GM19035 (cell line): ENCODE results near the gene POLD3.

Source experiments
- ATAC-seq: cut with Tn5 transposase; IDR thresholded peaks from one replicate; pipeline ENCODE4 v1.9.1; 2021; ENCODE audit not compliant: unreplicated experiment

POLD3 gene, protein sequence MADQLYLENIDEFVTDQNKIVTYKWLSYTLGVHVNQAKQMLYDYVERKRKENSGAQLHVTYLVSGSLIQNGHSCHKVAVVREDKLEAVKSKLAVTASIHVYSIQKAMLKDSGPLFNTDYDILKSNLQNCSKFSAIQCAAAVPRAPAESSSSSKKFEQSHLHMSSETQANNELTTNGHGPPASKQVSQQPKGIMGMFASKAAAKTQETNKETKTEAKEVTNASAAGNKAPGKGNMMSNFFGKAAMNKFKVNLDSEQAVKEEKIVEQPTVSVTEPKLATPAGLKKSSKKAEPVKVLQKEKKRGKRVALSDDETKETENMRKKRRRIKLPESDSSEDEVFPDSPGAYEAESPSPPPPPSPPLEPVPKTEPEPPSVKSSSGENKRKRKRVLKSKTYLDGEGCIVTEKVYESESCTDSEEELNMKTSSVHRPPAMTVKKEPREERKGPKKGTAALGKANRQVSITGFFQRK

DNA sequence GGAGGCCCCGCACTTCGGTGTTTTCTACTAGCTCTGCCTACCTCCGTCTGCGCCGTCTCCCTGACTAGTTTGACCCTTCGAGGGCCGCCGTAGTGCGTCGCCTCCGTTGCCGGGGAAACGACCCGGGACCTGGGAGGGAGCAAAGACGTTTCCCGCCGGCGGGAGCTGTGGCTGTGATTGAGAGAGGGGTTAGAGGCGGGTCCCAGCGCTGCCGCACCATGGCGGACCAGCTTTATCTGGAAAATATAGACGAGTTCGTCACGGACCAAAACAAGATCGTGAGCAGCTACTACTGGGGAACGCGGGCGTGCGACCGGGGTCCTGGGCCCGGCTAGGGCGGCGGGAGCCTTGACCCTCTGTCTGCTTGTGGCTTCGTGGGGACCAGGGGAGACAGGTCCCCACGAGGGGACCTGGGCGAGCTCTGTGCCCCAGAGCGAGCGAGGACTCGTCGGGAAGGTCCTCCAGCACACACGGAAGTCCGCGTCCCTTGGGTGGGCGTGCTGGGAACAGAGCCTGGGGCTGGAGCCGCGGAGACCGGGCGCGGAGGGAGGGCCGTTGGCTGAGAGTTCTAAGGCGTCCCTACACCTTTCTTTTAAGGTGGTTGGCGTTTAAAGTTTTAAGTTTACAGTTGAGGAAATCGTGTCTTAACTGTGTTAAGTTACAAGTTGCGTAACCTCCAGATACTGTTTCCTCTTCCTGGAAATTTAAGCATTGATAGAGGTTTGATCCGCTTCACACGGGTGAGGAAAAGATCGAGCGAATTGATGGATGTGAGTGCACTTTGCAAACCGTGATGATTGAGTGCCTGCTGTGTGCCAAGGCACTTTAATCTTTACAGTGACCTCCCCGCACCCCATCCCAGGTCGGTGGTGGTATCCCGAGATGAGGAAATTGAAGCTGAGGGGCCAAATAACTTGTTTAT lies at the start of gene POLD3:
TSS of gene POLD3 (plus strand) at position 142 of the 922 bp plus-strand sequence. CDS start at position 219, 77 bp downstream.
- peak; percentile 96 for ATAC-seq

DNA sequence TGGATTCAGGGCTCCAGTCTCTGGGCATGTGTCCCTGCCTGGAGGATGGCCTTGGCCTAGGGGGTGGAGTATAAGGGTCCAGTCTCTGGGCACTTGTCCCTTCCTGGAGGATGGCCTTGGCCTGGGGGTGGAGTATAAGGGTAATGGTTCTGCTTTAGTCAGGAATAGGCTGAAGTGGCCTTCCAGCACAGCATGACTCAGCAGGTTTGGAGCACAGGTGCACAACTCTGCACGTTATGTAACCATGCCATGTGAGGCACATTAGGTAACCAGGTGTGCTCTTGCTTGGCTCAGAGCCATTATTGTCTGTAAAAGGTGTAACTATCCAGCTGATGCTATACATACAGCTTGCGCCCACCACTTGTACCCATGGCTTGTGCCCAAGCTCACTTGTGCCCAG lies 48.4 kb upstream of the POLD3 start:
- ATAC-seq: no peak

DNA sequence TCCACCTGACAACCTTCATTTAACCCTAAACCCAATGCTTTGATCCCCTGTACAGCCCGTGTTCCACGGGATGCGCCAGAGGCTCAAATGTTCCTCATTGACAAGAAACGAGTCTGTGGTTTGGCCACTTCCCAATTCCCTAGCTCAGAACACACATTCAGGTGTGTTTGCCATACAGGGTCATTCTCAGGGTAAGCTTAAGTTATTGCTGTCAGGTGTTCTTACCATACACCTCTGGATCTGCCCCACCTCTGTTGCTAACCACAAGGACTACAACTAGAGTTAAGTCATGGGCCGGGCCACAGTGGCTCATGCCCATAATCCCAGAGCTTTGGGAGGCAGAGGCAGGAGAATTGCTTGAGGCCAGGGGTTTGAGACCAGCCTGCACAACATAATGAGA lies 45.6 kb upstream of the POLD3 start:
- ATAC-seq: no peak

DNA sequence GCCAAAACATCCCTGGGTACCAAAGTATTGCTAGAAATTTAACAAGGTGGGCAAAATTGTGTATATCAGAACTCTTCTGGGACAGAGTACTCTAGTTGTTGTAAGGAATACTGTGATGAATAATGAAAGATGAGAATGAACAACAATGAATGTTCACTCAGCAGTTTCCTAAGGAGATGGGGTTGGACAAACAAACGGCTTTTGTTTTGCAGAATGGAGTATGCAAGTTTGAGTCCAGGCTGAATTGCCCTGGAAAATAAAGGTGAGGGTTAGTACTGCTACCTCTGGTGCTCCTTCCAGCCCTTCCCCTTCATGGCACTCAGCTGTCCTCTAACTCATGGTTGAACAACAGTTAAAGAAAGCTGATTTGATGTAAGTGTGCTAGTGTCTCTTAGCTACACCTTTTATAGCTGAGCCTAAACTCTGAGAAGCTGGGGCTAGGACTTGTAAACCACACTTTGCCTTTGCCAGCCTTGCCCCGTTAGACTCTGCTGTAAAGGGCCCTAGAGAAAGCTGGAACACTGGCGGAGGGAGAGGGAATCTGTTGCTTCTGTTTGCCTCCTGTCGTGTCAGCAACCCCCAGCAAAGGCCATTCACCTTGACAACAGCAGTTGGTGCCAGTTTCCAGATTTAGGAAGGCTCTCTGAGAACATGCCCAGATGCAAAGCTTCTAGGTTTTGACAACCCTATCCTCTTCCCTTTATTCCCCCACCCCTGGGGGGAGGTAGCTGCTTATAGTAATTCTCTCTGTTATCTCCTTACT lies 41.2 kb upstream of the POLD3 start:
- ATAC-seq: no peak

DNA sequence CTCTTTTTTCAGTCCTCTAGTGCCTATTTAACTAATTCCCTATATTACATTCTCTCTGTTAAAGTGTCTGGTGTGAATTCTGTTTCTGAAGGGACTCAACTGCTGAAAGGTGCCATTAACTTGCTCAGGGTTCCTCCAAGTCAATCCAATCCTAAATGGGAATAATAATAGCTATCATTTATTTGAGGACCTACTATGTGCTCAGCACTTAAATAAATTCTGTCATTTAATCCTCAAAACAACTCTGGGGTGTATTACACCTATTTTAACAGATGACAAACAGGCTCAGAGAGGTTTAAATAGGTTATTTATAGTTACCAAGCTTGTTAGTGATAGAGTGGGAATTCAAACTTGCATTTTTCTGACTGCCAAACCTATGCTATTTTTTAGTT lies 40.6 kb upstream of the POLD3 start:
- ATAC-seq: no peak

DNA sequence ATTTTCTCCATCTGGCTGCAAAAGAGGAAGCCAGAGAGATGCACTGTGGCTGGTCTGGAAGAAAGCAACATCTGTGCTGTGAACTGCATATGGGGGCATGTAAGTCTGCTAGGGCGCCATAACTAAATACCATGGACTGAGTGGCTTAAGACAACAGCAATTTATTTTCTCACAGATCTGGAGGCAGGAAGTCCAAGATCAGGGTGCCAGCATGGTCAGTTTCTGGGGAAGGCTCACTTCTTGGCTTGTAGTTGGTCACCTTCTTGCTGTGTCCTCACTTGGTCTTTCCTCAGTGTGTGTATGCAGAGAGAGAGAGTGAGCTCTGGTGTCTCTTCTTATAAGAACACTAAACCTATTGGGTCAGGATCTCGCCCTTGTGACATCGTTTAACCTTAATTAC lies 34.9 kb upstream of the POLD3 start:
- no peak for ATAC-seq

DNA sequence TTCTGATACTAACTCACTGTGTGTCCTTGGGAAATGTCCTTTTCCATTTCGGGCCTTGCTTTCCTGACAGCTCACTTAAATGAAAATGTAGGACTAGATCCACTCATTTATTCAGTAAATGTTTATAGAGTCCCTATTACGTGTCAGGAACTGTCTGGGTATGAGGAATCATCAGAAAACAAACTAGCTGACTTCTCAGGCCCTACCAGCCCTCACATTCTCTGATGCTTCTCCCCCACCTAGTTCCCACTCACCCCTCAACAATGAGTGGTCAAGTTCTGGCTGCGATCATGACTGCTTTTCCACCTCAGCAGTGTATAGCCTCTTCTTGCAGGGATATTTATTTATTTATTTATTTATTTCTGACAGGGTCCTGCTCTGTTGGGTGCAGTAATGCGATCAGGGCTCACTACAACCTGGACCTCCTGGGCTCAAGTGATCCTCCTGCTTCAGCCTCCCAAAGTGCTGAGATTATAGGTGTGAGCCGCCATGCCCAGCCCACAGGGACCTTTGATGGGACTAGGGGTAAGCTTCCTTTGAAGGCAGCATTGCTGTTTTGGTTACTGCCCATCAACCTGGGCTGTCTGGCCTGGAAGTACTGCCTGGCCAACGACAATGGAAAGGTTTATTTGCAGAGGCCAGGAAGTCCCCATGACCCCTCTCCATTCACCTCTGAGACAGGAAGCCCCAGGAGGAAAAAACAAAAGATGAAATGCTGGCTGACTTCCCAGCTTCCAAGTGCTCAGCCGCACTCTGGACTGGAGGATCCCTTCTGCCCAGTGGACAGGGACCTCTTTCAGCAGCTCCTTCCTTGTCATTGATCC lies 33.1 kb upstream of the POLD3 start:
- ATAC-seq: no peak

DNA sequence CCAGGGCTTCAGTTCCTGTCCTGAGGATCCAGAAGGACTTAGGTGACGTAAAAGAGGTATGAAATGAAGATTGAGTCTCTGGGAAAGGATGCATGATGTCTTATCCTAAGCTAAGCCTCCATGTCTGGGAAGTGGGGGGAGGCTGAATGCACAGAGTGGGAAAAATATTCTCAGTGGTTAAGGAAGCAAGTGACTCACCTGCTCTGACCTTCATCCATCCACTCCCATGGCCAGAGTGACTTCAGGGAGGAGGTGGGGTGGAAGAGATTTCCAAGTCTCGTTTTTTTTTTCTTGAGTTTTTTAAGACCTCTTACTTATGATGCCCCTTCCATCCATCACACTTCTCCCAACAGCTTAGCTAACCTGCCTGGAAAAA lies 32.5 kb upstream of the POLD3 start:
- ATAC-seq: no peak

DNA sequence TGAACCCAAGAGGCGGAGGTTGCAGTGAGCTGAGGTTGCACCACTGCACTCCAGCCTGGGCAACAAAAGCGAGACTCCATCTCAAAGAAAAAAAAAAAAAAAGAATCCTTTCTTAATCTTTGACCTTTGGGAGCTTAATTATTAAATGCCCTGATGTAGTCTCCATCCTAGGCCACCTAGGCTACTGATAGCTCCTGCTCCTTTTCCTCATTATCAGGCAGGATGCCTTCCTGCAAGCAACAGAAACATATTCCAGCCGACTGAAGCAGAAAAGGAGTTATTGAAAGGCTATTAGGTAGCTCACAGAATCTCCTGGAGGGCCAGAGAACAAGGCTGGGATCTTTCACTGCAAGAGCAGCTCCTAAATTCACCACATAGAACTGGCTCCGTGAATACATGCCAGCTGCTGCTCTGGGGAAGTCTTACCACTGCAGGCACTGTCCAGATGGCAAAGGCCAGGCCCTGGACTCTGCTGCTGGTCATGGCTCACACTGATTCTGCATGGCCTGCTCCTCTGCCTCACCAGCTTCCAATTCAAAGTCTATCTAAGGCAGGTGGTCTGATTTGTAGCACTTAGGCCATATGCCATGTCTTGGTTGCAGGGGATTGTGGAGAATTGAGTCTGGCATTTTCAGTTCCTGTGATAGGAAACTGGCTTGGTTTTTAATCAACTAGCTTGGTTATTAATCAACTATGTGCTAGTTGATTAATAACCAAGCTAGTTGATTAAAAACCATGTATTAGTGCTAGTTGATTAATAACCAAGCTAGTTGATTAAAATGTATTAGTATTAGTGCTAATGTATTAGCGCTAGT lies 26.0 kb upstream of the POLD3 start:
- ATAC-seq: no peak

DNA sequence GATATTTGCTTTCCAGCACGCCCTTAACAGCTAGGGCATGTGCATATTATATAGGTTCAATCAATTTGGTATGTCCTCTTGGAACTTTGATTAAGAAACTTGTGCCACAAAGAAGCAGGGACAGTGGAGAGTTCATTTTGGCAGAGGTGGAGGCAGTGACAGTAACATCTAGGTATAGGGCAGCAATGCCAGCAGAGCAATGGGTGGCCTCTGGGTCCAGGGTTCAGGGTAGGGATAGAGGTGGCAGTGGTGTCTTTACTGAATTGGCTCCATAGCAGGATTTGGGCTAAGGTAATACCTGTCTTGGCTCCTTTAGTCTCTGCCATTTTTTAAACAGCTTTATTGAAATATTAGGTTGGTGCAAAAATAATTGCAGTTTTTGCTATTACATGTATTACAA lies 24.4 kb upstream of the POLD3 start:
- ATAC-seq: no peak

DNA sequence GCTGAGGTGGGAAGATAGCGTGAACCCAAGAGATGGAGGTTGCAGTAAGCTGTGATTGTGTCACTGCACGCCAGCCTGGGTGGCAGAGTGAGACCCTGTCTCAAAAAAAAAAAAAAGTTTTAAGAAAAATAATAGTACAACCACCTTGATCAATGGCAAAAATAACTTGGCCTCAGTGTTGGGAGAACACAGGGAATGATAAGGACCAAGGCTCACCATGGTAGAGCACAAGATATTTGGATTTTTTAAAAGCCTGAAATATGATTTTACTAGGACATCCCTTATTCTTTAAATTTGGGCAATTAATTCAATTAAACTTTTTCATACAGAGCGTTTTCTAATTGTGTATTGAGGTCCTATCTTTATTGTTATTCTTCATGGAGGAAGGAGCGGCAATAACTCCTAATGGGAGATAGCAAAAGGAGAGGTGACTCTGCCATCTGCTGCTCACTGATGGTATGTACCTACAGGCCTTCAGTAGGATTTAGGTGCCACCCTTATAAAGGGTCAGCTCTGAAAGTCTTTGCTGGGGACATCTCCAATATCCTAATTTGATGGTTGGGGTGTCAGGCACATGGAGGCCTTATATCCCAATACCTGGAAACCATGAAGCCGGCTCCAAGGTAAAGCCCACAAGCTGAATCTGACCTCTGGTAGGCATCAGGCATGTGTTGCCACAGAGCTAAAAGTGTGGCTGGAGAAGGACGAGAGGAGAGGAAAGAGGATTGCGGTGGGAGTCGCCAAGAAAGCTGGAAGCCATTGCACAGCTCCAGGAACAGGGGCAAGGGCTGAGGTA lies 21.9 kb upstream of the POLD3 start:
- no peak for ATAC-seq

DNA sequence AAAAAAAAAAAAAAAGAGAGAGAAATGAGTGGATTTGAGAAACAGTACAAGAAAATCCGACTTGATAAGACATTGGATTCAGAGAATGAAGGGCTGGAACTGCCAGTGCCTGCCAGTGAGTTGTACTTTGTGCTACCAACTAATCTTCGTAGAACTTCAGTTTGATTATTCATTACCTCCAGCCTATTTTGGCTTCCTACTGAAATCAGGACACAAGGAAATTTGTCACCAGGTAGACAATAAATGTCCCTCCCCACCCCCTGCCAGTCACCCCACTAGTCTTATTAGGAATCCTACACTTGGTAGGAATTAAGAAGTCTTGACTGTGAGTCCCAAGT lies 21.4 kb upstream of the POLD3 start:
- ATAC-seq: no peak

DNA sequence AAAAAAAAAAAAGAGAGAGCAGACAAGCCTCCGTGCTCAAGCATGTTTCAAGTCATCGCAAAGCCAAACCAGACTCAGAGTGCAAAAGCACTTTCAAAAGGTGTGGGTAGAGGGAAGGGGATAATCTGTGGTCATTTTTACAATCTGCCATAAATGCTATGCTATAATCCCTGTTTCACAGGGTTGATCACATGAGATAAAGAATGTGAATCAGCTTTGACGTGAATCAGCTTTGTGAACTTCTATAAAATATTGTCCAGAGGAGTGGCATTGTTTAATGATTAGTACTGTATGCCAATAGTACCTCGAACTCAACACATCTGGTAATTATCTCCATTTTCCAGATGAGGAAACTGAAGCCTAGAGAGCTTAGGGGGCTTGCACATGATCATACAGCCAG lies 20.0 kb upstream of the POLD3 start:
- ATAC-seq: no peak

DNA sequence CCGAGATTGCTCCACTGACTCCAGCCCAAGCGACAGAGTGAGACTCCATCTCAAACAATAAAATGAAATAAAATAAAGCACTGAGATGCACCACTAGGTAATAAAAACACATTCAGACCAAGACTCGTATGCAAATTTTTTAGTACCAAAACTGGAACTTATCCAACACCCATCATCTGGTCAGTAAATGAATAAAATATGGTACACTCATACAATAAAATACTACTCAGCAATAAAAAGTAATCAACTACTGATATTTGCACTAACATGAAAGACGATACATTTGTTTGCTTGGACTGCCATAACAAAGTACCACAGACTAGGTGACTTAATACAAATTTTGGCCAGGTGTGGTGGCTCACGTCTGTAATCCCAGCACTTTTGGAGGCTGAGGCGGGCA lies 17.8 kb upstream of the POLD3 start:
- no peak for ATAC-seq

DNA sequence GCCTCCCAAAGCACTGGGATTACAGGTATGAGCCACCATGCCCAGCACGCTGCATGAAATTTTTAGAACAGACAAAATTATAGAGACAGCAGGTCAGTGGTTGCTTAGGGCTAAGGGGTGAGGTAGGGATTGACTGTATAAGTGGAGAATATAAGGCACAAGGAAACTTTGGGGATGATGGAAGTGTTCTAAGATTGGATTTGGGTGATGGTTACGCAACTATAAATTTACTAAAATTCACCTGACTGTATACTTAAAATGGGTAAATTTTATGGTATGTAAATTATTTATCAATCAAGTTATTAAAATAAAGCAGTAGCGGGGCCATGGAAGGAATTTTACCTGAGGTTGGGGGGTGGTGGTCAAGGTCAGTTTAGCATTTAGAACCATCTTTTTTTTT lies 16.4 kb upstream of the POLD3 start:
- ATAC-seq: no peak

DNA sequence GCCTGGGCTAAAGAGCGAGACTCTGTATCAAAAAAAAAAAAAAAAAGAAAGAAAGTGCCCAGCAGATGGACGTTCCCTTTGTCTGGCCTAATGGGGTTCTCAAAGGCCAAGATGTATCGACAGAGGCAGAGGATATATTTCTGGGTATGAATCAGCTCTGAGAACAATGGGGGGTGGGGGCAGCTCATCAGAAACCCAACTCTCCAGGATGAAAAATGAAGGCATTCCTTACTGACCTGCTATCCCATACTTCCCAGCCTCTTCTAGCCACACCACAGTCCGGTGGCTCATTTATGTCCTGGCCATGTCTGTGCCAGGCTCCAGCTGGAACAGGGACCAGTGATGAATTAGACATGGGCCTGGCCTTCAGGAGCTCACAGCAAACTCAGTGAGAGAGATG lies 15.2 kb upstream of the POLD3 start:
- ATAC-seq: no peak

DNA sequence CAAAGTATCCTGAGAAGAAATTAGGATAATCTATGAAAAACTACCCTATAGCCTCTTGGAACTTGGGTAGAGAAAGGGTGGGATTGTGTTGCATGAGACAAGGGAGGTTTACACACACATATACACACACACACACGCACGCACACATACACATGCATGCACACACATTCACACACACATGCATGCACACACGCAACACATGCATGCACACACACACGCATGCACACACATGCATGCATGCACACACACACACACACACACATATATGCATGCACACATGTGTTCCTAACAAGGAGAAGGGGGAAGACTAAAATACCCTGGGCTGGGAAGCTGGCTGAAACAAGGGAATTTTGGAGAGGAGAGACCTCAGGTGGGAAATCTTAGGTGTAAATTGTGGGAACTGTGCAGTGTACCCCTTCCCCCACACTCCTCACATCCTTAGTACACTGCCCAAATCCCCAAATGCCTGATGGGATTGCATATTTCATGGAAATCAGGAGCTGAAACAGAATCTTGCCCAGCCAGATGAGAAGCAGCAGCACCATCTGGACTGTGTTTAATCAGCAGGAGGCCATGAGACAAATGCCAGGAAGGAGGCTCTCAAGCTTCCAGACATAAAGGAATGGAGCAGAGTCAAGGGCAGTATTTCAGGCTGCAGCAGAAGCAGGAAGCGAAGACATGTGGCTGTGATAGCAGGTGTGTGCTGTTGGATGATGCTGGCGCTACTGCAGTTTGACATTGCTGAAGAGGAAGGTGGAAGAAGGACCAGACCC lies 14.6 kb upstream of the POLD3 start:
- no peak for ATAC-seq

DNA sequence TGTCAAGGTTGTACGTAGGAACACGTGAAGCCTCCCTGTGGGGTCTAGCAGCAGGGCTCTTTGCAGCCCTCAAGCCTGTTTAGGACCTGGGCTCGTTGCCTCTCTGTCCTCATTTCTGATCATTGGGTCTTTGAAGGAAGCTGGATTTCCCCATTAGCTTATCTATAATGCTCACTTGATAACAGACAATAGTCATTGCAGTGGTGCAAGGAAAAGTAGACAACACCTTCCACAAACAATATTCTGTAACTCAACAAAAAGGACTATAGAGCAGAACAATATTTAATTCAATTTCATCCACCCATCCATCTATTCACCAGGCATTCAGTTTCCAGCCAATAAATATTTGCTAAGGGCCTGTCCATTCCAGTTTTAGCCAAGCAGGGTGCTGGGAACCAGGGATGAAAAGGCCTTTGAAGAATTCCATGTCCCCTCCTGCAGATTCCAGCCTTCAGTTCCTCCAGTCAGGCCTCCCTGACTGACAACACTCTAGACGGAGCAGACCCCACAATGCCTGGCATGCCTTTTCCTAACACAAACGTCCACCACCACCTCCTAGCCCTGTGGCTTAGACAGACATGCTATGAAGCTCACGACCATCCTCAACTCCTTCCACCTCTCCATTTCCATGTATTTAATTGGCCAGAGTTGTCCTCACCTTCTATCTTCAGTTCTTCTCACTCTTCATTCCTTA lies 12.7 kb upstream of the POLD3 start:
- no peak for ATAC-seq
